ENCODE data around the gene AKT2.

- no peak for TF ChIP-seq CTCF (IDR thresholded peaks at IDR 0.05 in 4 of 5, conservative IDR thresholded peaks at IDR 0.05 in 1 of 5)
- no peak for TF ChIP-seq POLR2A (IDR thresholded peaks at IDR 0.05)
These were observed 35.9 kb upstream of the AKT2 start for GRCh38 chr19:40321076-40321475.

Data from gastrocnemius medialis (tissue), 4 donors.